Activated CD8-positive, alpha-beta memory T cell treated with anti-CD3 and anti-CD28 coated beads for 4 hours (primary cell): ENCODE data around the gene RHBG.
A peak's percentile ranks its signal among the peaks of the same experiment; 100 is the strongest.
"Not testable (repeated sequence)": the region's sequence is repeated elsewhere in the genome, so short reads cannot be mapped to it uniquely, and the experiment has no call there.

Experiments
- DNase-seq, 2 donors: peaks; one replicate each; pipeline ENCODE4 v3.0.0-alpha.2; 2020; ENCODE audit warnings: low read depth in 2 of 2

The RHBG gene

DNA sequence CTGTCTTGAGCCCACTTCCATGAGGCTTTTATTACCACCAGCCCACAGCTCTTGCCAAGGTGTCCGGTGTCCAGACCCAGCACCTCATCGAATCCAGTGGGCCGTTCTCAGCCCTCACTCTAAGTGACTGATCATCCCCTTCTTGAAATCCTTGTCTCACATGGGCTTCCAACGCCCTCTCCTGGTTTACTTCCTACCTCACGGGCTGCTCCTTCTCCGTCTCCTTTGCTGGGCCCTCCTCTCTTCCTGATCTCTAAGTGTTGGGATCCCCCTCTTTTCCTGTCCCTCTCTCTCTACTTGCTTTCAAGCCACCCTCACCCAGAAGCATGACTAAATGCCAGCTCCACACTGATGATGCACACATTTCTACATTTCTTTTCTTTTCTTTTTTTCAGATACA is 9.0 kb upstream of the RHBG start:
- no peak for DNase-seq

DNA sequence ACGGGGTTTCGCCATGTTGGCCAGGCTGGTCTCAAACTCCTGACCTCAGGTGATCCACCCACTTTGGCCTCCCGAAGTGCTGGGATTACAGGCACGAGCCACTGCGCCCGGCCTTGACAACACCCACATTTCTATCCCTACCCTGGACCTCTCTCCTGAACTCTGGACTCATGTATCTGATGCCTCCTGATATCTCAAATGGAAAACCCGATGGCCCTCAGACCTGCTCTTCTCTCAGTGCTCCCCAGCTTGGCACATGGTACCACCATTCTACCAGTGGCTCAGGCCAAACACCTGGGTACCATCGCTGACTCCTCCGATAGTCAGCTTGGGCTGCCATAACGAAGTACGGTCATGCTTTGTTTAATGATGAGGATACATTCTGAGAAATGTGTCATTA is 8.5 kb upstream of the RHBG start:
- no peak for DNase-seq

DNA sequence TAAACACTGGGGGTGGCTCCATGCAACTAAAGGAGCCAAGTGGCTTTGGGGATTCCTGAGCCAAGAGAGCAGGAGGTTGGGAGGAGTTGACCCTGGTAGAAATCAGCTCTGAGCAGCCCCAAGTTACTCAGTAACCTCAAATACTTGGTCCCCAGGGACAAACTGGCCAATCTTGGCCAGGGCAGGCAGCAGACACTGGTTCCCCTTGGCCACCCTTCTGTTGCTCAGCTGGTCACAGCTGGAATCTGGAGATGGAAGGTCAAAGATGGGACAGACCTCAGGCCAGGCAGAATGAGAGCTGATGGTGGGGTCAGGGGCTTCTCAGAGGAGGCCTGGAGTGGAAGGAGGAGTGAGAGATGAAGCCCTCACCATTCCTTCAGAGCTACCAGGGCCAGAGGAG is 3.3 kb upstream of the RHBG start:
- no peak for DNase-seq

DNA sequence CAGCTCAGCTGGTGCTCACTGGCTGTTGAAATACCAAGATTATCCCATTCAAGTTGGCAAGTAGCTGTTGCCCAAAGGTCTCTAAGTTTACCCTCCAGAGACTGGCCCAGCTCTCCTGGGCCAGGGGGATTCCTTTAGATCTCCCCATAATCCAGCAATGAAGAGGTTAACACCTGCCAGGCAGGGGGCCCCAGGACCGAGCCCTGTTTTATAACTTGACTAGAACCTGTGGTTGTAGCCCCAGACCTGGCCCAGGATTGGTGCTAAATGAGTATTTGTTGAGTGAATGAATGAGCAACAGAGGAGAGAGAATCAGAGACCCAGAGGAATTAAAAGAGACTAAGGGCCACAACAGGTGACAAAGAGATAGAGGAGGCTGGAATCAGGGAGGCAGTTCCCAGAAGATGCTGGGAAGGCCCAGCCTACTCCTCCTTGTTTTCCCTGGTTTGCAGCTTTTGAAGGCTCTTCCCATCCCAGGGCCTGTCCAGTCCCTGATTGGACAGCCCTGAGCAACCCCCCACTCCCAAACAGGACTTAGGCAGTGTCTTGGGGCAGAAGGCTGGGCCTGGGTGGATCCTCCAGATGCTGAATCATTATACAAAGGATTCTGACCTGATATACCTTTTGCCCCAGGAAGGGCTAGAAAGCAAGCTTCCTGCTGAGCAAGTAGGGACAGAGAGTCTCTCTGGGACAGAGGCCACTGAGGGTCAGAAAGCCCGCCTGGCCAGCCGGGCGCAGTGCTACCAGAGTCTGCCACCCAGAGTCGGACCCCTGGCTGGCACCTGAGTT is 2.4 kb upstream of the RHBG start:
- no peak for DNase-seq

DNA sequence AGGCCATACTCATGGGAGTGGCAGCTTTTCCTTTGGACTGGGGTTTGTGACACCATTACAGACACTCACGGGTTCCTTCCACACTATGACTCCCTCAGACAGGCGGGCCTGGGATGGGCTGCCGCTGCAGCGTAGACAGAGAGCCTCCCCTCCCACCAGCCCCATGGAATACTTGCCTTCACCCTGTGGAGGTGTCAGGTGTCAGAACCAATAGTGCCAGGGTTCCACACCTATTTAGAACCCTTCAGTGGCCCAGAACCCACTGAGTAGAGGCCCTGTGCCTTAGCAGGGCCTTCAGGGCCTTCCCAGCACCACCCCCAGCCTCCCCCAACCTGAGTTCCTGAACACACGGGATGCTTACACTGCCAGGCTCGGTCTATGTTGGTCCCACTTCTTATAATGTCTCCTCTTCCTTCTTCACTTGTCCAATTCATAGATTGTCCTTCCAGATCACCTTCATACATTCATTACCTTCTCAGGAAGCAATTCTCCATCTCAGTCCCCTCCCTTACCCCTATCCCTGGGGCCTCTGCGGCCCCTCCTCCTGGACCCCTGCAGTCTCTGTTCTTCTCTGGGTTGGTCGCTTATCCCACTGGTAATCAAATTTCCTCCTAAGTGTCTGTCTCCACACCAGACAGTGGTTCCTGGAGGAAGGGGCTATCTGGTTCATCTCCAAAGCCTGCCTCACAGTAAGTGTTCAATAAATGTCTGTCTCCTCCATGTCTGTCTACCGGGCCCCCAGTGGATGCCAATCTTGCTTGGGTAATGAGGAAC is 1.4 kb upstream of the RHBG start:
- no peak for DNase-seq

DNA sequence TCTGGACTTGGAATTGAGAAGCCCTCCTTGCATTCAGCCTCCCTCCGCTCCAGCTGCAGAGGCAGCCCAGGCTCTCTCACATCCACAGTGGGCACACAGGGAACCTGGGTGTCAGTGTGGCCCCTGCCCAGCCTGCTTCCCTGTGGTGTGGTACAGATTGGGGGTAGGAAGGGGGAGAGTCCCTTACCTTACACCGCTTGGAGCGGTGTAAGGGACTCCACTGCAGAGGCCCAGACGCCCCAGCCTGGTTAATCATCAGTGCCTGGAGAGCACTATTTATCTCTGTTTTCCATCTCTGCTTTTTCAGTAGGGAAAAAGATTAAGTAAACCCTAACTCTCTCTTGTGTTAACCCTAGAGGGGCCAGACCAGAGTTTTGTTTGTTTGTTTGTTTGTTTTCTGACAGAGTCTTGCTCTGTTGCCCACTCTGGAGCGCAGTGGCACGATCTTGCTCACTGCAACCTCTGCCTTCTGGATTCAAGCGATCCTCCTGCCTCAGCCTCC is 803 bp upstream of the RHBG start:
- DNase-seq = no peak

DNA sequence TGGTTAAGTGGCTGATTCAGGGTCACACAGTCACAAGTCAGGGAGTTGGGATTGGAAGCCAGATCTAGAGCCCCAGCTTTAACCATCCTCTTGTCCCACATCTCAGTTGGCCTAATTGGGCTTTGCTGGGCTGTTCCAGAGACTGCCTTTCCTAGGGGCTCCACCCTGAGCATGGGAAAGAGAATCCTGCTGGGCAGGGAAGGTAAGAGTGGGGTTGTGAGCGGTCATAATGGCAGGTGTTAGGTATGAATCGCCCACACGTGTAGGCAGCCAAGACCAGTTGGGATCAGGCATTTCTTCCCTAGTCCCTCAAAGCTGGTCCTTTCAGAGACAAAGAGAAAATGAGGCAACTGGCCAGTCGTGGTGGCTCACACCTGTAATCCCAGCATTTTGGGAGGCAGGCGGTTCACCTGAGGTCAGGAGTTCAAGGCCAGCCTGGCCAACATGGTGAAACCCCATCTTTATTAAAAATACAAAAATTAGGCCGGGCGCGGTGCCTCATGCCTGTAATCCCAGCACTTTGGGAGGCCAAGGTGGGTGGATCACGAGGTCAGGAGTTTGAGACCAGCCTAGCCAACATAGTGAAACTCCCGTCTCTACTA is 775 bp downstream of the RHBG start:
- DNase-seq = not testable (repeated sequence)

DNA sequence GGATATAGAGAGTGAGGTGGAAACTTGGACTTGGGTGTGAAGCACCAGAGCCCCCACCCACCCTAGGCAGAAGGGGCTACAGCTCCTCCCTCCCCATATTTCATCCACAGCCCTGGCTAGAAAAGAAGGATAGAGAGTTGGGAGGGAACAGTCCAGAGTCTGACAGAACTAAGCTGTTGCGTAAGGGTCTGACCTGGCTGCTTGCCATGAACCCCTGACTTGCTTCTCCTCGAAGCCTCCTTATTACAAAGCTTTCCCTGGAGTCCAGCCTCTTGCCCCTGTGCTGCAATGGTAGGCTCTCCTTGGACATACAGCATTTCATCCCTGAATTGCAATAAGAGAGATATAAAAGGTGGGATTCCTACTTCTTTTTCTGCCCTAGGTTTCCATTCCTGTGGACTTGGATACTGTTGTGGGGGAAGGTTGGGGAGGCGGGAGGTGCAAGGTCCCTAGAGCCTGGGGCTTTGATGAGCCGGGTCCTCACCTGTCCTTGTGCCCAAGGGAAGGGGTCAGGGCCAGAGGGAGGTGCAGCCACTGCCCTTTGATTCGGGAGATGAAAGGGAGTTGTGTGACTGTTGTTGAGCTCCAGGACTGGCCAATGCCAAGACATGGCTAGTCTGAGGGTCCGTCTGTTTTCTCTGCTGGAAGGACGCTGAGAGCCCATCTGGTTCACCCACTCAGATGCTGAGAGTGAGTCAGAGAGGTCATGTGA is 2.7 kb downstream of the RHBG start:
- no peak for DNase-seq

DNA sequence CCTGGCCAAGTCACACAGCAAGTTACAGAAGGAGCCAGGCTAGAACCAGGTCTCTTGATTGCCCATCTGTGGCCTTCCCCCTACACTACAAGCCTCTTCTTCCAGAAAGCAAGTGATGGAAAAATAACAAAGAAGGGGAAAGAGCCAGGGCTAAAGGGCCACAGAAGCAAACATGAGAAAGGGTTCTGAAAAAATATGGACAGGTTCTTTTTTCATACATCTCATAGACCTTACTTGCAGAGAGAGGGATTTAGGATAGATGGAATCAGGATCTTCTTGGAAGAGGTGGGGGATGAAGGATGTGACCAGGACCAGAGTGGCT is 3.2 kb downstream of the RHBG start:
- no peak for DNase-seq

DNA sequence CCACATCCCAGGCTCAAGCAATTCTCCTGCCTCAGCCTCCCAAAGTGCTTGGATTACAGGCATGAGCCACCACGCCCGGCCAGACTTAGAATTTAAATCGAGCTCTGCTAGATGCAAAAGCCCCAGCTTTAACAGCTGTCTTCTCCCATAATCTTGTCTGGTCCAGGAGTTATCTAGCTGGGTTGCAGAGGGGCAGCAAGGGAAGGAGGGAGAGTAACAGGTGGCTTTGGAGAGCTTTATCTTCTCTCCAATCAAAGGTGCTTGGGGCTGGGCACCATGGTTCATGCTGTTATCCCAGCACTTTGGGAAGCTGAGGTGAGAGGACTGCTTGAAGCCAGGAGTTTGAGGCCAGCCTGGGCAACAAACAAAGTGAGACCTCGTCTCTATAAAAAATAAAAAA is 3.9 kb downstream of the RHBG start:
- DNase-seq = no peak

DNA sequence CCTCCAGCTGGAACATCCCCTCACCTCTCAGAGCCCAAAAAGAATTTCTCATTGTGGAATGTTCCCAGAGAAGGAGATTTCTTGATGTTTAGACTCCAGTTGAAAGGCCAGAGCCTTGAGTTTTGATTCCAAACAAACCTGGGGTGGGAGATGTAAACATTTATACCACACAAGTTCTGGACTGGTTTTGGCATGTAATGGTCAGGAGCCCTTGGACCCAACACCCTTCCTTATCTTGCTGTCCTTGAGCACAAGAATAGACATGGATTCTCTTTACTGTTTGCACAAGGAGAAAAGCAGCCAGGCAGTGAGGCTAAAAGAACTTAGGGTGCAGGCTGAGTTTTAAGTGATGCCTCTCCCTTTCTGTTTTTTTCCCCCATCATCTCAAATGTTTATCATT is 4.5 kb downstream of the RHBG start:
- DNase-seq = no peak

DNA sequence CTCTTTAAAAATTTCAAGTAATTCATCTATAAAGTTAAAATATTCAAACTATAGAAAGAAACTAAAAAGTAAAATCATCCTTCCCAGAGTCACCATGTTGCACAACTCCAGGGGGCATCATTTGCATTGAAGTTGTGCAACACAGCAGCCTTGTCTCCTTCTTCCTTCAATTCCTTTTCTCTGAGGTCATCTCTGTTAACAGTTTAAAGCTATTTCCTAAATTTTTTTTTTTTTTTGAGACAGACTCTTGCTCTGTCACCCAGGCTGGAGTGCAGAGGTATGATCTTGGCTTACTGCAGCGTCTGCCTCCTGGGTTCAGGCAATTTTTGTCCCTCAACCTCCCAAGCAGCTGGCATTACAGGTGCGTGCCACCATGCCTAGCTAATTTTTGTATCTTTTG is 7.1 kb downstream of the RHBG start:
- no peak for DNase-seq

DNA sequence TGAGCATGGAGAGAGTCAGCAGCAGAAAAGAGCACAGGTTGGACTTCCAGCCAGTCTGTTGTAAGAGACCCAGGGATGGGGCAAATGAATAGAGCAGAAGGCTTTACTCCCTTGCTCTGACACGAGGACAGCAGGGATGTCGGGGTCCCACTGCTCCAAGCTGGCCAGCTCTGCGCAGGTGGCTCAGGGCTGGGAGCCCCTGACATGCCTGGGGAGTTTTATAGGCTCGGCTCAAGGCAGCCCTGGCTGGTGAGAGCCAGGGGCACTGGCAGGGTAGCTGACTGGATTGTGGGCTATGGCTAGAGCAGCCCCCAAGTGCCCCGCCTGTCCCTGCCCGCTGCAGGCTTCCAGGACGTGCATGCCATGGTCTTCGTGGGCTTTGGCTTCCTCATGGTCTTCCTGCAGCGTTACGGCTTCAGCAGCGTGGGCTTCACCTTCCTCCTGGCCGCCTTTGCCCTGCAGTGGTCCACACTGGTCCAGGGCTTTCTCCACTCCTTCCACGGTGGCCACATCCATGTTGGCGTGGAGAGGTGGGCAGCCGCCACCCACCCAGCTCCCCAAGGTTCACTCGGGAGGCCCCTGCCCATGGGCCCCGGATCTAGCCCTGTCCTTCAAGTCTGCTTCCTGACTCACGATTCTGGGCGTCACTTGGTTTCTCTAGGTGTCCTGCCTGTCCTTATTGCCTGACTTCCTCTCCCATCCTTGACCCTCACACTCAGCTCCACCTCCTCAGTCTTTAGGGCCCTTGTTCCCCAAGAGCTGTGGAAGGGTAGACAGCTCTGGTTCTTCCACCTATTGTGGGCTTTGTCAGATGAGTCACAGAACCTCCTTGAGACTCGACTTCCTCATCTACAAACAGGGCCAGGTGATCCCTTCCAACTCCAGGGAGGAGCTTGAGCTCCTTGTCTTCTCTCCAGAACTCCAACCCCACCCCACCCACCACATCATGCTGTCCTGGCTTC is 8.2 kb downstream of the RHBG start:
- no peak for DNase-seq

DNA sequence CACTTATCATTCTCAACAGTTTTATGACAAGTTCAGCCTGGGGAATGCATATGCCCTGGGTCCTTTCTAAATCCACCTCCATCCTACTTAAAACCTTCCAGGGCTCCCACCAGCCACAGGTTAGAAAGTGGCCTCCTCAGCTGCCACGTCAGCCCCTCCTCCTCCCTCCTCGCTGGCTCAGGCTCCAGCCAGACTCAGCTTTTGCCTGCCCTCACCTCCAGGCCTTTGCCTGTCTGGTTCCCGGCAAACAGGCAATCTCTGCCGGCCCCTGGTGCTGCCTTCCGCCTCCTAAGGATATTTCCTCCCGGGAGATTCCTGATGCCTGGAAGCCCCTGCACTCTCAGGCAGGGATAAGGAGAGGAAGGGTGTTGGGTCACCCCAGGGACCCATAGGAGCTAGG is 9.5 kb downstream of the RHBG start:
- DNase-seq = no peak

DNA sequence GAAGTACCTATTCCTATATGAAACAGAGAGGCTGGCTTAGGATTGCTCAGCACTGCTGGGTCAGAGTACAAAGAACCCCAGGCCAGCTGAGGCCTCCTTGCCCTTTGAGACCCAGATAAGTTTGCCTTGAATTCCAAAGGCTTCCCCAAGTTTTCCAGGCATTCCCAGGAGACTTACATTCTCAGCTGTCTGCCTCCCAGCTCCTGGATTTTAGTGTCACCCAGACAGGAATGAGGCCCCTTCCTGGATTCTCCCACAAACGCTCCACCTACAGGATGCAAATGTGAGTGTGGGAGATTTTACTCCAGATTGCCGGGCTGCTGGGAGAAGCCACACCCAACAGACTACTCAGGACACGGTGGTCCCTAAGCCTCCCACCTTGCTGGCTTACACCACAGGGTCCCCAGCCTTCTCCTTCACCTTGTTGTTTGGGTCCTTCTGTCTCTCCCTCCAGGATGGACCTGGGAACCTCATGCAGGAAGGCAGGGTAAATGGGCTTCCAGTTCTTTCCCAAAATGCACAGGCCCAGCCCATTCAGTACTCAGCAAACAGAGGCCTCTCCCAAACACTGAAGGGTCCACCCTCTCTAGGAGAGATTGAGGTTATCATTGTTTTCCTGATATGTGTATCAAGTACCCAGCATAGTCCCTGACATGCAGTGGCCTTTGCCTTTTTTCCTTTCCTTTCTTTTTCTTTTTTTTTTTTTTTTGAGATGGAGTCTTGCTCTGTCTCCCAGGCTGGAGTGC is 10.6 kb downstream of the RHBG start:
- no peak for DNase-seq

DNA sequence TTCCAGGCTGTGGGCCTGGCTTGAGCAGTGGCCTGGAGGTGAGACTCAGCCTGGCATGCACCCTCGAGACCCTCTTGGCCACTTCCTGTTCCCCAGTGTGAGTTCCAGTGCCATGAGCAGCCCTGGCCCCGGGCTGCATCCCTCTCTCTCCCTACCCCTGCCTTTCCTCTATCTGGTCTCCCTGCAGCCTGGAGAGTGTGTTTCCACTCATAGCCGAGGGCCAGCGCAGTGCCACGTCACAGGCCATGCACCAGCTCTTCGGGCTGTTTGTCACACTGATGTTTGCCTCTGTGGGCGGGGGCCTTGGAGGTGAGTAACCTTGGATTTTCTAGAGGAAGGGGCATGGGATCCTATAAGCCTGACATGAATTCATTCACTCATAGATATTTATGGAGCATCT is 13.6 kb downstream of the RHBG start:
- DNase-seq = no peak

DNA sequence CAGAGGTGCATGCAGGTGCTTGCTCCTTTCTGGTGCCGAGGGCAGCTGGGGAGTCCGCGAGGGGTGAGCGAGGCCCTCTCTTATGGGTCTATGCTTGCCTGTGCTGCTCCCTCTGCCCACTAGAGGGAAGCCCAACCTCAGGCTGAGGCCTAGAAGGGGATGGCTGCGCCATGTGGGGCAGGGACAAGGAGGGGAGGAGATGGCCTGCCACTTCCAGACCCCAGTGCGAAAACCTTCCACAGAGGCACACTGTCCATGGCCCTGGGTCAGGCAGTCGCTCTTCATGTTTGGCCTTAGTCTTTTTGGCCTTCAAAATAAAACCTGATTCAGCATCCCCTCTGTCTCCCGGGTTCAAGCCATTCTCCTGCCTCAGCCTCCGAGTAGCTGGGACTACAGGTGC is 14.0 kb downstream of the RHBG start:
- peak; percentile 10 to 26 for DNase-seq

DNA sequence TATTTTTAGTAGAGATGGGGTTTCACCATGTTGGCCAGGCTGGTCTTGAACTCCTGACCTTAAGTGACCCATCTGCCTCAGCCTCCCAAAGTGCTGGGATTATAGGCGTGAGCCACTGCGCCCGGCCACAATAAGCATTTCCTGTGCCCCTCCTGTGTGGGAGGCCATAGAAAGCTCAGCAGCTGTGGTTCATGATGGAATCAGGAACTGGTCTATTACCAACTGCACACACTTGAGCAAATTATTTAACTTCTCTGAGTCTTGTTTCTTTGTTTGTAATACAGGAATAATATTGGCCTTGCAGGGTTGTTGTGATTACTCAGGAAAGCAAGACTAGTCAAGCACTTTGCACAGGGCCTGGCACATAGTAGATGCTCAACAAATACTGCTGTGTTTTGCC is 15.0 kb downstream of the RHBG start:
- no peak for DNase-seq

DNA sequence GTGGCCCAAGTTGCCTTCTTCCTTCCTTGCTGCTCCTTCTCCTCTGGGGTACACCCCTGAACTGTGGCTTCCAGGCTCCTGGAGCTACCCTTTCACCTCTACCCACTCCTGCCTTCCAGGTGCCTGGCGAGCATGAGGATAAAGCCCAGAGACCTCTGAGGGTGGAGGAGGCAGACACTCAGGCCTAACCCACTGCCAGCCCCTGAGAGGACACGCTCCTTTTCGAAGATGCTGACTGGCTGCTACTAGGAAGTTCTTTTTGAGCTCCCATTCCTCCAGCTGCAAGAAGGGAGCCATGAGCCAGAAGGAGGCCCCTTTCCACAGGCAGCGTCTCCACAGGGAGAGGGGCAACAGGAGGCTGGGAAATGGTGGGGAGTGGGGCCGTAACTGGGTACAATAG is 15.6 kb downstream of the RHBG start:
- DNase-seq = no peak

DNA sequence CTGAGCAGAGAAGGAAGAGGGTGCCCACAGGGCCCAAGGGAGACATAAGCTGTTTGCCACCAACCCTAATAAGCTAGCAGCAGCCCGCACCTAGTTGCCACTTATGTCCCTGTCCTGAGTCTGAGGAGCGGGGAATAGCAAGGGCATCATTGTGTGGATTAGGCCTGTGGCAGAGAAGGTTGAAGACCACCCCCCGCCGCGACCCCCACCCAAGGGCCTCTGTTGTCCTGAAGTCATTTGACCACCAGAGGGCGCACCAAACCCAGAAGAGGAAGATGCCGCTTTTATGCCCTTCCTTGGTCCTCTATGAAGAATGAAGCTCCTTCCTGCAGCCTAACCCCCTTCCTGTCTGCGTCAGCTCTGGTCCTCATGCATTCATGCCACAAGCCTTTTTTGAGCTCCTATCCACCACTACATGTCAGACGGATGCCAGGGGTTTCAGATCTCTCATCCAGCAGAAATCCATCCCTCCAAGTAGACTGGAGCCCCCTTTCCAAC is 16.6 kb downstream of the RHBG start:
- DNase-seq = peak; percentile 52 to 53
